ENCODE measurements around the gene STOX2. TPM values are rescaled to one million over a fixed set of nuclear protein-coding genes. Genes with fewer than 3 reads are reported as not detected.

STOX2 gene
- total RNA-seq, 1 donor from 2014 or later: 2.5 TPM

GRCh38 chr4:183924362-183925044, 19.4 kb downstream of the STOX2 start:
- H3K36me3 Mint-ChIP-seq (ENCODE audit: low read depth, unreplicated experiment): peaks cover 4% of the 10 kb centered on the region
- no peak overlapping the region for H3K4me2 ChIP-seq (ENCODE audit: low read length)
- H3K4me3 ChIP-seq (ENCODE audit: insufficient read depth, low read depth, low read length): no peak overlapping the region
- no peak for DNase-seq (ENCODE audit: low read depth)
- H2AFZ ChIP-seq (ENCODE audit: low read depth, low read length): no peak overlapping the region
- FAIRE-seq: no peak
- TF ChIP-seq CTCF (IDR thresholded peaks at IDR 0.05; ENCODE audit: insufficient read depth, low read depth, low read length) (no peak), EZH2 (IDR thresholded peaks at IDR 0.05; ENCODE audit: insufficient read depth, low read length) (no peak)
- H3K9me3 ChIP-seq (ENCODE audit: insufficient read depth, low read depth, low read length): no peaks in the 10 kb centered on the region
- H3K79me2 ChIP-seq (ENCODE audit: insufficient read depth, low read length): no peaks in the 10 kb centered on the region
- H3K36me3 ChIP-seq (ENCODE audit: insufficient read depth, low read length): no peaks in the 10 kb centered on the region
- H3K4me1 ChIP-seq (ENCODE audit: insufficient read depth, low read length): no peaks in the 10 kb centered on the region
- H3K9me3 Mint-ChIP-seq (ENCODE audit: unreplicated experiment): peaks cover 4% of the 10 kb centered on the region
- H3K27ac ChIP-seq (ENCODE audit: low read depth, low read length): no peak overlapping the region
- no peak overlapping the region for H3K9ac ChIP-seq (ENCODE audit: low read length)
- no peak overlapping the region for H3K4me3 Mint-ChIP-seq (ENCODE audit: unreplicated experiment)
- H4K20me1 ChIP-seq (ENCODE audit: insufficient read depth, low read length): no peaks in the 10 kb centered on the region
- H3K27ac Mint-ChIP-seq (ENCODE audit: unreplicated experiment): no peak overlapping the region
- H3K4me1 Mint-ChIP-seq (ENCODE audit: low read depth, unreplicated experiment): no peaks in the 10 kb centered on the region
- H3K27me3 ChIP-seq (ENCODE audit: insufficient read depth, low read length): peaks cover 2% of the 10 kb centered on the region
- no peaks in the 10 kb centered on the region for H3K27me3 Mint-ChIP-seq (ENCODE audit: low read depth, unreplicated experiment)

- H3K79me2 ChIP-seq (ENCODE audit: insufficient read depth, low read length): no peaks in the 10 kb centered on the region
- no peaks in the 10 kb centered on the region for H3K27me3 ChIP-seq (ENCODE audit: insufficient read depth, low read length)
- no peak overlapping the region for H2AFZ ChIP-seq (ENCODE audit: low read depth, low read length)
- H3K9ac ChIP-seq (ENCODE audit: low read length): no peak overlapping the region
- no peaks in the 10 kb centered on the region for H3K4me1 Mint-ChIP-seq (ENCODE audit: low read depth, unreplicated experiment)
- peaks cover 4% of the 10 kb centered on the region for H3K36me3 Mint-ChIP-seq (ENCODE audit: low read depth, unreplicated experiment)
- no peak overlapping the region for H3K4me3 ChIP-seq (ENCODE audit: insufficient read depth, low read depth, low read length)
- H3K27me3 Mint-ChIP-seq (ENCODE audit: low read depth, unreplicated experiment): no peaks in the 10 kb centered on the region
- peaks cover 4% of the 10 kb centered on the region for H3K9me3 Mint-ChIP-seq (ENCODE audit: unreplicated experiment)
- FAIRE-seq: no peak
- H3K36me3 ChIP-seq (ENCODE audit: insufficient read depth, low read length): no peaks in the 10 kb centered on the region
- DNase-seq (ENCODE audit: low read depth): no peak
- no peak overlapping the region for H3K4me3 Mint-ChIP-seq (ENCODE audit: unreplicated experiment)
- H3K27ac Mint-ChIP-seq (ENCODE audit: unreplicated experiment): no peak overlapping the region
- no peak overlapping the region for H3K4me2 ChIP-seq (ENCODE audit: low read length)
- TF ChIP-seq EZH2 (IDR thresholded peaks at IDR 0.05; ENCODE audit: insufficient read depth, low read length): no peak
- TF ChIP-seq CTCF (IDR thresholded peaks at IDR 0.05; ENCODE audit: insufficient read depth, low read depth, low read length): no peak
- no peaks in the 10 kb centered on the region for H4K20me1 ChIP-seq (ENCODE audit: insufficient read depth, low read length)
- no peaks in the 10 kb centered on the region for H3K4me1 ChIP-seq (ENCODE audit: insufficient read depth, low read length)
- no peaks in the 10 kb centered on the region for H3K9me3 ChIP-seq (ENCODE audit: insufficient read depth, low read depth, low read length)
- no peak overlapping the region for H3K27ac ChIP-seq (ENCODE audit: low read depth, low read length)
These were observed 21.8 kb downstream of the STOX2 start for GRCh38 chr4:183926950-183927349.

GRCh38 chr4:183932576-183932975, 27.5 kb downstream of the STOX2 start:
- H3K36me3 Mint-ChIP-seq (ENCODE audit: low read depth, unreplicated experiment): no peaks in the 10 kb centered on the region
- H3K27ac ChIP-seq (ENCODE audit: low read depth, low read length): no peak overlapping the region
- FAIRE-seq (no peak), DNase-seq (ENCODE audit: low read depth) (no peak)
- H4K20me1 ChIP-seq (ENCODE audit: insufficient read depth, low read length): no peaks in the 10 kb centered on the region
- no peaks in the 10 kb centered on the region for H3K27me3 ChIP-seq (ENCODE audit: insufficient read depth, low read length)
- H3K4me3 ChIP-seq (ENCODE audit: insufficient read depth, low read depth, low read length): no peak overlapping the region
- H2AFZ ChIP-seq (ENCODE audit: low read depth, low read length): no peak overlapping the region
- no peaks in the 10 kb centered on the region for H3K4me1 ChIP-seq (ENCODE audit: insufficient read depth, low read length)
- no peaks in the 10 kb centered on the region for H3K9me3 Mint-ChIP-seq (ENCODE audit: unreplicated experiment)
- H3K4me1 Mint-ChIP-seq (ENCODE audit: low read depth, unreplicated experiment): peaks cover 11% of the 10 kb centered on the region
- no peaks in the 10 kb centered on the region for H3K9me3 ChIP-seq (ENCODE audit: insufficient read depth, low read depth, low read length)
- no peak overlapping the region for H3K27ac Mint-ChIP-seq (ENCODE audit: unreplicated experiment)
- no peaks in the 10 kb centered on the region for H3K79me2 ChIP-seq (ENCODE audit: insufficient read depth, low read length)
- no peak overlapping the region for H3K4me3 Mint-ChIP-seq (ENCODE audit: unreplicated experiment)
- TF ChIP-seq CTCF (IDR thresholded peaks at IDR 0.05; ENCODE audit: insufficient read depth, low read depth, low read length) (no peak), EZH2 (IDR thresholded peaks at IDR 0.05; ENCODE audit: insufficient read depth, low read length) (no peak)
- H3K27me3 Mint-ChIP-seq (ENCODE audit: low read depth, unreplicated experiment): no peaks in the 10 kb centered on the region
- H3K9ac ChIP-seq (ENCODE audit: low read length): no peak overlapping the region
- no peak overlapping the region for H3K4me2 ChIP-seq (ENCODE audit: low read length)
- H3K36me3 ChIP-seq (ENCODE audit: insufficient read depth, low read length): no peaks in the 10 kb centered on the region
